Stimulated activated CD8-positive, alpha-beta memory T cell treated with anti-CD3 and anti-CD28 coated beads, Interleukin-7, amount 100 ng/mL, for 4 hours (primary cell): ENCODE measurements around the gene RAB5B.
"Not testable (repeated sequence)": the region's sequence is repeated elsewhere in the genome, so short reads cannot be mapped to it uniquely, and the experiment has no call there.

Experiments used
- DNase-seq, 2 donors: peaks; one replicate each; pipeline ENCODE4 v3.0.0-alpha.2; 2020; ENCODE audit warnings: low read depth in 2 of 2

RAB5B gene

DNA sequence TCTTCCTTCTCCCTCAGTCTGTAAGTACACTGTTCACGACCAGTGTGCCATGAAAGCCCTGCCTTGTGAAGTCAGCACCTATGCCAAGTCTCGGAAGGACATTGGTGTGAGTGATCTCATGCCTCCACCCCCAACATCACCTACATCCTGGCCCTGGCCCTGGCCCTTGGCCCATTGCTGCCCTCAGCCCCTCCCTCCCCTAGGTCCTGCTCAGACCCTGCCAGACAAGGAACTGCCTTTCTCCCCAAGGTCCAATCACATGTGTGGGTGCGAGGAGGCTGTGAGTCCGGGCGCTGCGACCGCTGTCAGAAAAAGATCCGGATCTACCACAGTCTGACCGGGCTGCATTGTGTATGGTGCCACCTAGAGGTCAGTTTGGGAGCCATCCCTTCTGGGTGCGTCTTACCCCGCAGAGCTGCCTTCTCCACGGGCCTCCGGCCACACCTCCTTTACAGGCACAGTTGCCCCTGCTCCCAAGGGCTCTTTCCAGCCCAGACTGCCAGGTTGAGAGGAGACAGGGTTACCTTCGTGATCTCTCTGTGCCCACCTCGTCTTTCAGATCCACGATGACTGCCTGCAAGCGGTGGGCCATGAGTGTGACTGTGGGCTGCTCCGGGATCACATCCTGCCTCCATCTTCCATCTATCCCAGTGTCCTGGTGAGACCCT, 33.7 kb upstream of the RAB5B start:
- peak; percentile 69 to 70 for DNase-seq

GRCh38 chr12:55942055-55942454, 31.8 kb upstream of the RAB5B start:
- DNase-seq: no peak

DNA sequence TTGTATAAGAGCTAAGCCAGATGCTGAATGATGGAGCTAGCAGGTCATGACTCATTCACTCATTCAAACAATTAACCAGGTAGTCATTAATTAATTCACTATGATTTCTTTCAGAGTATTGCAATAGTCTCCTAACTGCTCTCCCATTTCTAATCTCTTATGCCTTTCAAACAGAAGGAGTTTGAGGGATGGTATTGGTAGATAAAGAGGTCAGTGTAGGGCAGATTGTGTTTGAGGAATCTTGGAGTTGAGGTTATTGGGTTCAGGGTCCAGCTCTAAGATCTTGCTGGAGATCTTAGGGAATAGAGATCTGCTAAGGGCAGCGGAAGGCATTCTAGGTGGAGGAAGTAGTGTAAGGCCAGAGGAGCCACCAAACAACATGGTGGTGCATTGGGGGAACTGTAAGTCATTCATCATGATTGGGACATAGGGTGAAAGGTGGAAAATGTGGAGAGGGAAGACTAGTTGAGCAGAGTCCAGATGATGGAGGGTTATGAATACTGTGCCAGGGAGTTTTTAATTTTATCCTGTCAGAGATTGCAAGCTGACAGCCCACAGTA, 31.2 kb upstream of the RAB5B start:
- no peak for DNase-seq

- DNase-seq: no peak
Measured at GRCh38 chr12:55946553-55946952, 27.3 kb upstream of the RAB5B start.

DNA sequence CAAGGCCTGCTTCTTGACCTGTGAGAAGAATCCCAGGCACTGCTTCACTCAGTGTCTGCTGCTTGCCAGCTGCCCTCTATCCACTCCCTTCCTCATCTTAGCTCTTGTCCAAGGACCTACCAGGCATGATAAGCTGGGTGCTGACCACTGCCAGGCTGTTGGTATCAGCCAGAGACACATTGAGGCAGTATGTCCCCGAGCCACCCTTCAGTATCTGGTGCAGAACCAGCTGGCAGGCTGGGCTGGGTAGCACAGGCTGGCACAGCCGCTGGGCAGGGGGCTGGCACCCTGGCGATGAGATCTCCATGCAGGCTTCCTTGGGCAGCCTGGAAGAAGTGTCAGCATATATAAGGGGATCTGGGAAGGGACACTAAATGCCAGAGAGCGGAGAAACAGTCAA, 18.5 kb upstream of the RAB5B start:
- no peak for DNase-seq

- peak in 1 of 2 donors; percentile 38 for DNase-seq
Measured at GRCh38 chr12:55955800-55956508, 17.9 kb upstream of the RAB5B start.

DNA sequence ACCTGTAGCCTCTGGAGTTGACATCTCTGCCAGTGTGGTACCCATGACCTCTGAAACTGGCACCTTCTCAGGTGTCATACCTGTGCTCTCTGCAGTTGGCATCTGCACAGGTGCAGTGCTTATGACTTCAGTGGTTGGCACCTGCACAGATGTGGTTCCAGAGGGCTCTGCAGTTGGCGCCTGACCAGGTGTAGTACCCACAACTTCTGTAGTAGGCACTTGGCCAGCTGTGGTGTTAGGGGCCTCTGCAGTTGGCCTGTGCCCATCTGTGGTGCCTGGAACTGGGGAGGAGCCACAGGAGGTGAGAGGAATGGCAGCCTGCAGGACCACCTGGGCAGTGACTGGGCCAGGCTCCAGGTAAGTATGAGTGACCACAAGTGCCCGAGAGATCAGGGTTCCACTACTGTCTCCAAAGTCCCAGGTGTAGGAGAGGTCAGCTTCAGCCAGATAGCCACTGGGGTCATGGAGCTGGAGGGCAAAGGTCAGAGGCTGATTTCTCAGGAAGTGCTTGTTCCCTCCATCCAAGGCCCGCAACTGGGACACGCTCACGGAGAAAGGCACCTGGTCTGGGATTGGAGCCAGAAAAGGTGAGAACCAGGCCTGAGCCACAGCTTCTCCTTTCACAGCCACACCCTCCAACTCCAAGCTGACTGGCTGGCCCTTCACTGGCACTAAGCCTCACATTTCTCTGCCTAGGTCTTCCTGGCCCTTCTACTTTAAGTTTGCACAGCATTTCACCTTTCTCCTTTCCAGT, 16.6 kb upstream of the RAB5B start:
- no peak for DNase-seq

GRCh38 chr12:55963760-55964159, 10.1 kb upstream of the RAB5B start:
- no peak for DNase-seq

DNA sequence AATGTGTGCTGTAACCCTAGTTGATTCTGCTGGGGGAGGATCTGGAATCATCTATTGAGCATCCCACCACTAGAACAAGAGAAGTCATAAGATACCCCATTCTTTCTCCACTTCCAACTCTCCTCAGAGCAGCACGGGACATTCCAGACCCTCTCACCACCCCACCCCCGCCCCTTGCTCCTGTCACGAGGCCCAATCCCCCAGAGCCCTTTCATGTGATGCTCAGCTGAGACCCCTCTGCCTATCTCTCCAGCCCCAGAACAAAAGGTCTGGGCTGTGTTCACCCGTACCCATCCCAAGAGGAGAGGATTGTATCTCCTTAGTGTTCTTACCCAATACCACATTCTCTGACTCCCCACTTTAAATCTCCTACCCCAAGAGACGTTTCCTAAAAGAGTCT, 8.6 kb upstream of the RAB5B start:
- DNase-seq: no peak

DNA sequence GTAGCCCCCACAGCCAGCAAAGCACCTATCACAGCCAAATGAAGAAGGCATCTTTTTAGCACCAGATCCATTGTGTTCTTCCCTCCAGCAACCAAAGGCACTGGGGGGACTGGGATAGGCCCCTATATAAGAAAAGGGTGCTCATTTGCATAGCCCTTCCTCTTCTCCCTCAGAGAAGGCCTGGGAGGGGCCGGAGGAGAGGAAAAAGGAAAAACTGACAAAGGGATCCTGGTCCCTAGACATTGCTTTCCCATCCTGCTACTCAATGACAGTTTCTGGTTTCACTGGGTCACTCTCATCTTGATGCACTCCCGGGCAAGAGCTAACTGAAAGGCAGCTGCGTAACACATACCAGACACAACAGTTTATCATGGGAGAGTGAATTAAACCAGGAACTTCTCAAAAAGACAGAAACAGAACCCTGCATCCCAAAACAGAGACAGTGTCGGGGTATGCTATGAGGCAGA, 7.9 kb upstream of the RAB5B start, which contains the start of gene PMEL:
PMEL (minus strand) TSS at position 102 of the 467 bp plus-strand sequence; CDS start at position 71, 31 bp downstream.
- DNase-seq: no peak

GRCh38 chr12:55966408-55967281, 7.2 kb upstream of the RAB5B start, which contains the start of gene CDK2:
Gene CDK2, plus strand, starts transcription at chr12:55966830. Its CDS starts 179 bp downstream, at chr12:55967009.
- DNase-seq: peak; percentile 83

DNA sequence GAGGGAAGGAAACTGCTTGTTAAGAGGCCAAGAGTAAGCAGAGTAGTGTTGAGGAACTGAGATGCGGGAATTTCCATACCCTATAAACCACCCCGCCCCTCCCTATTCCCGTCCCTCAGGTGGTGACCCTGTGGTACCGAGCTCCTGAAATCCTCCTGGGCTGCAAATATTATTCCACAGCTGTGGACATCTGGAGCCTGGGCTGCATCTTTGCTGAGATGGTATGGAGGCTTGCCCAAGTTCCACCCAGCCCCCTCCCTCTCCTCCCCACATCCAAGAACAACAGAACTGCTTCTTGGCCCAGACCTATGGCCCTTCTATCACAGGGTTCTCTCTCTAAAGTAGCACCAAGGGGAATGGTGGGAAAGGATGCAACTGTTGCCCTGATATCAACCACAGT, 4.5 kb upstream of the RAB5B start:
- no peak for DNase-seq

DNA sequence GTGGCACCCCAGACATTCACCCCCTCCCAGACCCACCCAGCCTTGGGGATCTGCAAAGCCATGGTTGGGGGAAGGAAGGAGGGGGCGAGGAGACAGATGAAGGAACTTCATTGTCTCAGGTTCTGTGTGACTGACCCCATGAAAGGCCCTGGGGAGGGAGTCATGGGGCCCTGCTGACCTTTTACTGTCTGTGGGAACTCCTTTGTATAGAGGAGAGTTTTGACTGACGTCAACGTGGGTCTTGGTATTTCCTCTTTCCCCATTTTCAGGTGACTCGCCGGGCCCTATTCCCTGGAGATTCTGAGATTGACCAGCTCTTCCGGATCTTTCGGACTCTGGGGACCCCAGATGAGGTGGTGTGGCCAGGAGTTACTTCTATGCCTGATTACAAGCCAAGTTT, 3.1 kb upstream of the RAB5B start:
- no peak for DNase-seq

- no peak for DNase-seq
Measured at GRCh38 chr12:55972042-55972441, 1.8 kb upstream of the RAB5B start.

DNA sequence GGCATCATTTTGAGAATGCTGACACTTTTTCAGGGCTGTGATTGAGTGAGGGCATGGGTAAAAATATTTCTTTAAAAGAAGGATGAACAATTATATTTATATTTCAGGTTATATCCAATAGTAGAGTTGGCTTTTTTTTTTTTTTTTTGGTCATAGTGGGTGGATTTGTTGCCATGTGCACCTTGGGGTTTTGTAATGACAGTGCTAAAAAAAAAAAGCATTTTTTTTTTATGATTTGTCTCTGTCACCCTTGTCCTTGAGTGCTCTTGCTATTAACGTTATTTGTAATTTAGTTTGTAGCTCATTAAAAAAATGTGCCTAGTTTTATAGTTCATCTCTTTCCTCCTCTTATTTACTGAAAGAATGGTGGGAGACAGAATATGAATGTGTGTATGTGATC, 1.4 kb upstream of the RAB5B start:
- DNase-seq: no peak

DNA sequence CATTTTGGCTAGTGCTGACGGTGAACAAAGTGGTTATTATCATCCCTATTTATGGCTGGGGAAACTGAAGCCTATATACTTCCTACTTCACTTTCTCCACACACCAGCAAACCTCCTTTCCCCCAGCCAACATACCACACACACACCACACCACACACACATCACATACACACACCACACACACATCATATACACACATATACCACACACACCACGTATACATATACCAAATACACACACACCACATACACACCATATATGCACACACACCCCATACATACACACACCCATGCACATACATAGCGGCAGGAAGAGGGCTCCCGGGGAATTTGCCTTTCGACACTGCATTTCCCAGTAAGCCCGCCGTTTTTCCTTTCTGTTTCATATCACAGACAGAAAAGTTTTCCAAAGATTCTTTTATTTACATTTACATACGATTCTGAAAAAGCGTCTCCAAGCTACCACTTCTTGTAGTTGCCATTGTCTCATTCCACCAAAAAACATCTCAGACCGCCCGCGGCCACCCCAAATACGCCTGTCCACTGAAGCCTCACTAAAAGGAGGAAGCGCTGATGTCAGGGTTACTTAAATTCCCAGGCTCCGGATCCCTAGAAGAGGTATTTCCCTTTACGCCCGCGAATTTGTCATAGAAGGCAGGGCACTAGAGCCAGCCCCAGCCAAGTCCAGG, 823 bp upstream of the RAB5B start:
- DNase-seq: no peak

DNA sequence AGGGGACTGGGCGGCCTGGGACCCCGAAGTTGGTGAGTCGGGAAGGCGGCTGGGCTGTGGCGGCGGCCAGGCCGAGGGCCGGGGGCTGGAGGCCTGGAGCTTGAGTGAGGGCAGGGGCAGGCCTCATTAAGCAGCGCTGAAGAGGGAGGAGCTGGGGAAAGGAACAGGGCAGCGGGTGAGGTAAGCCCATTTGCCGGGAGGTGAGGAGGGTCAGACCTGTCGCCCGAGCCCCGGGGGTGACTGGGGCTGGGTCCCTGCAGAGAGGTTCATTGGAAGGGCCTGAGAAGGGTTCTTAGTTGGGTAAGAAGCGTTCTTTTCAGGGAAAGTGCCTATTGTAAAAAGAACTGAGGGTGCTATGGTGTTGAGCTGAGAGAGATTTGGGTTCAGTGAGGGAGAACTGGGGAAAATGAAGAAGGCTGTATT, 441 bp downstream of the RAB5B start:
- peak in 1 of 2 donors; percentile 10 for DNase-seq

DNA sequence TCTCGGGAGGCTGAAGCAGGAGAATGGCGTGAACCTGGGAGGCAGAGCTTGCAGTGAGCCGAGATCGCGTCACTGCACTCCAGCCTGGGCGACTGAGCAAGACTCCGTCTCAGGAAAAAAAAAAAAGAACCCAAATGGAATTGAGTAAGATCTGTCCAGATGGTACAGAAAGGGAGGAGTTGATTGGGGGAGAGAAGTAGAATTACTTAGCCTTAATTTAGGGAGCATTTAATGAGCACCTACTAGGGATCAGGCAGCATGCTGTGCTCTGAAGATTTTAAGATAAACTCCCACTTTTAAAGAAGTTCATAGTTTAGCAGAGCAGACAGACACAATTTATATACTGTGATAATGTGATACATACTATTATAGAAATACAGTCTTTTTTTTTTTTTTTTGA, 4.5 kb downstream of the RAB5B start:
- no peak for DNase-seq

- no peak for DNase-seq
Measured at GRCh38 chr12:55979069-55979468, 5.2 kb downstream of the RAB5B start.

- DNase-seq: not testable (repeated sequence)
Measured at GRCh38 chr12:55981882-55982281, 8.0 kb downstream of the RAB5B start.
